Measurements from ENCODE around the gene RSPH3.

The RSPH3 gene, protein sequence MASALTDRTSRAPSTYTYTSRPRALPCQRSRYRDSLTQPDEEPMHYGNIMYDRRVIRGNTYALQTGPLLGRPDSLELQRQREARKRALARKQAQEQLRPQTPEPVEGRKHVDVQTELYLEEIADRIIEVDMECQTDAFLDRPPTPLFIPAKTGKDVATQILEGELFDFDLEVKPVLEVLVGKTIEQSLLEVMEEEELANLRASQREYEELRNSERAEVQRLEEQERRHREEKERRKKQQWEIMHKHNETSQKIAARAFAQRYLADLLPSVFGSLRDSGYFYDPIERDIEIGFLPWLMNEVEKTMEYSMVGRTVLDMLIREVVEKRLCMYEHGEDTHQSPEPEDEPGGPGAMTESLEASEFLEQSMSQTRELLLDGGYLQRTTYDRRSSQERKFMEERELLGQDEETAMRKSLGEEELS

DNA sequence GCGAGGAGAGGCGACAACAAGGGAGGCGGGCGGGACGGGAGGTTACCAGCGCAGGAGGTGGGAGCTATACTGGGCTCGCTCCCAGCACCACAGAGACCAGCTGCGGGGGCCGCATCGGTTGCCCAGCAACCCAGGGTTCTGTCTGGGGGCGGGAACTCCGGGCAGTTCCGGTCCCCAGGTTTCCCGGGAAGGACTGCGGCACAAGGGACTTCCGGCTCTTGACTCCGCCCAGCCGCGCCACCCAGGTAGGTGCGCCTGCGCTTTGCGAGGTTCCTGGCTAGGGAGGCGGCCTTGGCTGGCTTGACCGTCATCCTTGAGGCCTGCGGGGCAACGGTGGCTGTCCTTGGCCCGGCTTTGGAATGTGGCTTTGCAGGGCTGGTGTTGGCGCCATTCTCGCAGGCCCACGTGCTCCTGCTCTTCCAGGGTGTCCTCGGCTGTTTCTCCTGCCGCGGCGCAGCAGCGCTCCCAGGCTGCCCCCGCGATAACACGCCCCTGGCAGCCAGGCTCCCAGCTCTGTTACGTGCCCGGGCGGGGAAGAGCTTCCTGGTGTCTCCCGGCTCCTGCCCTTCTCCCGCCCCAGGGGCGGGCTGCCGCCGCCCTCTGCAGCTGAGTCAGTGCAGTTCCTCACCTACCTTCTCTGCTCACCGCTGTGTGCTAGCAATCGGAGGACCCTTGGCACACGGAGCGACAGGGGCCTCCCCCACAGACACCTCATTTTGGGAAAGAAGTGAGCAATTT lies at the start of gene RSPH3:
TSS of gene RSPH3 (minus strand) at position 537 of the 738 bp plus-strand sequence. CDS start 652 bp downstream, outside the sequence.
- no peaks in the 10 kb centered on the region for H3K9me3 ChIP-seq (ENCODE audit: low read length)
- peak; percentile 22; the same call in 1 of the 2 replicates for TF ChIP-seq CTCF (IDR thresholded peaks at IDR 0.05; ENCODE audit: low read length)
- TF ChIP-seq EZH2 (IDR thresholded peaks at IDR 0.05; ENCODE audit: borderline replicate concordance, low read length) = no peak
- H3K79me2 ChIP-seq (ENCODE audit: insufficient read depth, low read length) = no peaks in the 10 kb centered on the region

DNA sequence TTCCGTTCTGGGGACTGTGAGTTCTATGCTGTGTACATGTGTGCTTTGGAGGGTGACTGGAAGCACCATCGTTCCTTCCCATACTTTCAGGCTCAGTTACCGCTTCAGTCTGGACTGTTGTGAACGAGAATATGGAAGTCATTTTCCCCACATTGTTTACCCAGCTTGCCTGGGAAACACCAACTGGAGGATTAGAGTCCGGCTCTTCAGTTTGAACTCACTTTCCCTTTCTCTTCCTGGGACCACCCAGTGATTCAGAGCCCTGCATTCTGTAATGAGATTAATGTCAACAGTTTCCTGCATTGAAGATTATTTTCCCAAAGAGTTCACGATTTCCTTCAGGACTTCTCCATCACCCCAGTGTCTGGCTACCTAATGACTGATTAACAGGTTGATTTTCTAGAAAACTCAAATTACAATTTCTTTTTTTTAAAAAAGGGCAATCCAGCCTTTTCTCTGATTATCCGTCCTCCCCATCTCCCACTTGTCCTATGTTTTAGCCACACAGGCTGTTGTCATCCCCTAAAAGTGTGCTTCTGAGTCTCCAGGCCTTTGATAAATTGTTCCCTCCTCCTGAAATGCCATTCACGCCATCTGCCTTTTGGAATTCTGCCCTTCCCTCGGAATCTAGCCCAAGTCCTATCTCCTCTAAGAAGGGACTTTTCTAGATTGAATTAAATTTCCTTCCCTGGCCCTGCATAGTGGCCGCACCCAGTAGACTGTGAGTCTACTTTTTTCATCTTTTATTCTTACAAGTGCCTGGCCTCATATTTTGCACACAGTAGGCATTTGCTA lies 48.1 kb upstream of the RSPH3 start:
- Histone ChIP-seq H3K27me3 (ENCODE audit: insufficient read depth, low read length) (no peaks in the 10 kb centered on the region), H3K27ac (ENCODE audit: low read depth, low read length, poor library complexity, severe bottlenecking) (no peak overlapping the region), H3F3A (ENCODE audit: insufficient read depth, low read length) (no peaks in the 10 kb centered on the region), H3K36me3 (ENCODE audit: insufficient read depth, low read length) (peaks cover 16% of the 10 kb centered on the region), H3K4me3 (ENCODE audit: low read depth, low read length, poor library complexity, severe bottlenecking) (no peak overlapping the region), H3K9ac (ENCODE audit: low read length) (peak overlapping the region; percentile 12; the same call in 1 of the 2 replicates), H2AFZ (ENCODE audit: low read length) (0 out of 2 replicates have a peak overlapping the region, but pooled peaks have one; percentile 44), H3K4me1 (ENCODE audit: insufficient read depth, low read length, severe bottlenecking) (peaks cover 45% of the 10 kb centered on the region), H3K4me2 (ENCODE audit: low read length) (peak overlapping the region; percentile 20; the same call in 1 of the 2 replicates), H4K20me1 (ENCODE audit: insufficient read depth, low read length) (no peaks in the 10 kb centered on the region), H3K79me2 (ENCODE audit: insufficient read depth, low read length) (peaks cover 17% of the 10 kb centered on the region), H3K9me2 (ENCODE audit: low read depth, low read length) (no peaks in the 10 kb centered on the region), H3K9me3 (ENCODE audit: low read length) (no peaks in the 10 kb centered on the region)
- no peak for TF ChIP-seq EZH2 (IDR thresholded peaks at IDR 0.05; ENCODE audit: borderline replicate concordance, low read length)

More for the DNA sequence above, at the start of gene RSPH3:
- no peak within 1 kb of the TSS for H2AFZ ChIP-seq (ENCODE audit: low read length)
- peaks cover 21% of the 10 kb centered on the region for H3K4me1 ChIP-seq (ENCODE audit: insufficient read depth, low read length, severe bottlenecking)
- H3K4me2 ChIP-seq (ENCODE audit: low read length) = peak within 1 kb of the TSS; percentile 88
- H3F3A ChIP-seq (ENCODE audit: insufficient read depth, low read length) = no peaks in the 10 kb centered on the region
- peak within 1 kb of the TSS; percentile 80 for H3K4me3 ChIP-seq (ENCODE audit: low read depth, low read length, poor library complexity, severe bottlenecking)
- H3K27me3 ChIP-seq (ENCODE audit: insufficient read depth, low read length) = no peaks in the 10 kb centered on the region
- H3K27ac ChIP-seq (ENCODE audit: low read depth, low read length, poor library complexity, severe bottlenecking) = peak within 1 kb of the TSS; percentile 74
- peak within 1 kb of the TSS; percentile 90 for H3K9ac ChIP-seq (ENCODE audit: low read length)
- H4K20me1 ChIP-seq (ENCODE audit: insufficient read depth, low read length) = no peaks in the 10 kb centered on the region
- H3K9me2 ChIP-seq (ENCODE audit: low read depth, low read length) = no peaks in the 10 kb centered on the region
- H3K36me3 ChIP-seq (ENCODE audit: insufficient read depth, low read length) = peaks cover 4% of the 10 kb centered on the region; the same call in 1 of the 2 replicates

DNA sequence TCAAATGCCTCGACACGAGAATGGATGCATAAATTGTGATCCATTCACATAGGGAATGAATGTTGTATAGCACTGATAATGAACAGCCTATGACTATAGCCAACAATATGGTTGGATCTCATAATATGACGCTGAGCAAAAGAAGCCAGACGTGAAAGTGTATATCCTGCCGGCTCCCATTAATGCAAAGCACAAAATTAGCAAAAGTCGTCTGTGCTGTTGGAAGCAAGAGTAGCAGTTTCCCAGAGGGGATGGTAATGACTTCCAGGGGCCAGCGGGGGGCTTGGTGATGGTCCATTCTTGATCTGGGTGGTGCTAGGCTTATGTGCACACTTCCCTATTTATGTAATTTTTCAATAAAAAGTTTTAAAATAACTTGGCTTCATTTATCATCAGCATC lies 45.8 kb upstream of the RSPH3 start:
- Histone ChIP-seq H2AFZ (ENCODE audit: low read length) (no peak overlapping the region), H3K4me2 (ENCODE audit: low read length) (peak overlapping the region; percentile 61; the same call in 1 of the 2 replicates), H4K20me1 (ENCODE audit: insufficient read depth, low read length) (no peaks in the 10 kb centered on the region), H3K4me1 (ENCODE audit: insufficient read depth, low read length, severe bottlenecking) (peaks cover 55% of the 10 kb centered on the region), H3K36me3 (ENCODE audit: insufficient read depth, low read length) (peaks cover 38% of the 10 kb centered on the region), H3K4me3 (ENCODE audit: low read depth, low read length, poor library complexity, severe bottlenecking) (peak overlapping the region; percentile 84), H3K27ac (ENCODE audit: low read depth, low read length, poor library complexity, severe bottlenecking) (peak overlapping the region; percentile 89), H3K9me3 (ENCODE audit: low read length) (no peaks in the 10 kb centered on the region), H3F3A (ENCODE audit: insufficient read depth, low read length) (no peaks in the 10 kb centered on the region; the same call in 1 of the 2 replicates), H3K9me2 (ENCODE audit: low read depth, low read length) (no peaks in the 10 kb centered on the region), H3K79me2 (ENCODE audit: insufficient read depth, low read length) (peaks cover 26% of the 10 kb centered on the region), H3K27me3 (ENCODE audit: insufficient read depth, low read length) (no peaks in the 10 kb centered on the region), H3K9ac (ENCODE audit: low read length) (no peak overlapping the region; the same call in 1 of the 2 replicates)
- TF ChIP-seq EZH2 (IDR thresholded peaks at IDR 0.05; ENCODE audit: borderline replicate concordance, low read length) (no peak), CTCF (IDR thresholded peaks at IDR 0.05; ENCODE audit: low read length) (no peak)
